ENCODE data around the gene ALK. TPM values are rescaled to one million over a fixed set of nuclear protein-coding genes. Genes with fewer than 3 reads are reported as not detected.

ALK gene
- total RNA-seq, 2 experiments from 2014 or later, result not detected

DNA sequence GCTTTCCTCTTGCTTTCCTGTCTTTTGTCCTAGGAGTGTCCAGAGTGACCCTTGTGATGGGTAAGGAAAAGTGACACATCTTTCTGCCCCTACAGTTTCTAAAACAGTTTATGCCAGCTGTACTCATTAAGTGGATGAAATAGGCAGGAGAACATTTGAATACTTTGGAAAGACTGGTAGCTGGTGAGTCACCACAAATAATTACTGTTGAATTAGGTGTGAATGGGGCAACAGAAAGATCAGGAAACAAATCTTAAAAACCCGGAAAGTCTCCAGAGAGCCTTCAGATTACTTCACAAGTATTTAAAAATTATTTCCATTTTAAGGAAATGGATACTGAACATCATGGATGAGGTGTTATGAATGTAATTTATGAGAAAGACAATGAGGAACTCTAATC is 527.7 kb downstream of the ALK start:
- no peaks in the 10 kb centered on the region for H3K9me3 Mint-ChIP-seq
- H3K27ac Mint-ChIP-seq, result no peak overlapping the region
- peaks cover 9% of the 10 kb centered on the region for H3K27me3 Mint-ChIP-seq
- no peaks in the 10 kb centered on the region for H3K4me1 Mint-ChIP-seq
- no peaks in the 10 kb centered on the region for H3K36me3 Mint-ChIP-seq
- DNase-seq, result no peak
- no peak overlapping the region for H3K4me3 Mint-ChIP-seq
- POLR2A ChIA-PET, result no interaction called here
- no peak for ATAC-seq (ENCODE audit: low read depth)

GRCh38 chr2:29392774-29393173 is 528.6 kb downstream of the ALK start:
- DNase-seq, result no peak
- Mint-ChIP-seq H3K4me1 (no peaks in the 10 kb centered on the region), H3K9me3 (no peaks in the 10 kb centered on the region), H3K4me3 (no peak overlapping the region), H3K36me3 (no peaks in the 10 kb centered on the region), H3K27me3 (peaks cover 17% of the 10 kb centered on the region), H3K27ac (no peak overlapping the region)
- POLR2A ChIA-PET, result no interaction called here
- ATAC-seq (ENCODE audit: low read depth), result no peak

- H3K36me3 Mint-ChIP-seq, result no peaks in the 10 kb centered on the region
Measured at GRCh38 chr2:29390136-29390535, 531.2 kb downstream of the ALK start.

GRCh38 chr2:29389686-29390085 is 531.7 kb downstream of the ALK start:
- no peak for ATAC-seq (ENCODE audit: low read depth)
- Mint-ChIP-seq H3K27ac (no peak overlapping the region), H3K36me3 (no peaks in the 10 kb centered on the region), H3K4me3 (no peak overlapping the region), H3K27me3 (peaks cover 25% of the 10 kb centered on the region), H3K4me1 (no peaks in the 10 kb centered on the region), H3K9me3 (no peaks in the 10 kb centered on the region)
- DNase-seq, result no peak
- POLR2A ChIA-PET, result no interaction called here

More at GRCh38 chr2:29390136-29390535, 531.2 kb downstream of the ALK start:
- no peak for ATAC-seq (ENCODE audit: low read depth)
- Mint-ChIP-seq H3K27ac (no peak overlapping the region), H3K27me3 (peaks cover 25% of the 10 kb centered on the region), H3K4me3 (no peak overlapping the region), H3K4me1 (no peaks in the 10 kb centered on the region), H3K9me3 (no peaks in the 10 kb centered on the region)
- POLR2A ChIA-PET, result no interaction called here
- DNase-seq, result no peak

- no peaks in the 10 kb centered on the region for H3K36me3 Mint-ChIP-seq
- no peak overlapping the region for H3K4me3 Mint-ChIP-seq
- no peaks in the 10 kb centered on the region for H3K4me1 Mint-ChIP-seq
- peaks cover 26% of the 10 kb centered on the region for H3K27me3 Mint-ChIP-seq
- H3K9me3 Mint-ChIP-seq, result no peaks in the 10 kb centered on the region
- ATAC-seq (ENCODE audit: low read depth), result no peak
- DNase-seq, result no peak
- H3K27ac Mint-ChIP-seq, result no peak overlapping the region
- POLR2A ChIA-PET, result no interaction called here
Measured at GRCh38 chr2:29388071-29388470, 533.3 kb downstream of the ALK start.

GRCh38 chr2:29382486-29382885 is 538.9 kb downstream of the ALK start:
- H3K36me3 Mint-ChIP-seq, result no peaks in the 10 kb centered on the region
- no peak overlapping the region for H3K4me3 Mint-ChIP-seq
- ATAC-seq (ENCODE audit: low read depth) (no peak), DNase-seq (no peak)
- POLR2A ChIA-PET, result no interaction called here
- no peak overlapping the region for H3K27ac Mint-ChIP-seq
- H3K4me1 Mint-ChIP-seq, result peaks cover 1% of the 10 kb centered on the region
- H3K27me3 Mint-ChIP-seq, result peaks cover 28% of the 10 kb centered on the region
- H3K9me3 Mint-ChIP-seq, result no peaks in the 10 kb centered on the region

DNA sequence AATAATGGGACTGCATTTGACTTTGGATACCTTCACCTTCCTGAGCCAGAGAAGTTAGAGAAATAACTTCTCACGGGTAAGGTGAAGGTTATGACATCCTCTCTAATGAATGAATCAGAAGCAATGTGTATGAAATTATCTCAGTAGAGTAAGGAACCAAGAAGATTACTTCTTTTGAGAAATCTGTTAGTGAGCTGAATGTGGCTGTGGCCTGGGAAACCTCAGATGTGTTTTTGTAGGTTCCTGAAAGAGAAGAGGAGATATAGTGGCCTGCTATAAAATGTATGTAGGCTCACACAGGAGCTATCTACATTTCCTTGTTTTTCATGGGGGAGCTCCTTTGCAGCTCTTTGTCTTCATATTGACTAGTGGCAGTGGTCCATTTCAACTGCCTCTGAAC is 543.6 kb downstream of the ALK start:
- Mint-ChIP-seq H3K9me3 (no peaks in the 10 kb centered on the region), H3K27me3 (peaks cover 20% of the 10 kb centered on the region), H3K4me3 (no peak overlapping the region), H3K4me1 (peaks cover 1% of the 10 kb centered on the region), H3K36me3 (no peaks in the 10 kb centered on the region), H3K27ac (no peak overlapping the region)
- POLR2A ChIA-PET, result no interaction called here
- no peak for ATAC-seq (ENCODE audit: low read depth)
- DNase-seq, result no peak

DNA sequence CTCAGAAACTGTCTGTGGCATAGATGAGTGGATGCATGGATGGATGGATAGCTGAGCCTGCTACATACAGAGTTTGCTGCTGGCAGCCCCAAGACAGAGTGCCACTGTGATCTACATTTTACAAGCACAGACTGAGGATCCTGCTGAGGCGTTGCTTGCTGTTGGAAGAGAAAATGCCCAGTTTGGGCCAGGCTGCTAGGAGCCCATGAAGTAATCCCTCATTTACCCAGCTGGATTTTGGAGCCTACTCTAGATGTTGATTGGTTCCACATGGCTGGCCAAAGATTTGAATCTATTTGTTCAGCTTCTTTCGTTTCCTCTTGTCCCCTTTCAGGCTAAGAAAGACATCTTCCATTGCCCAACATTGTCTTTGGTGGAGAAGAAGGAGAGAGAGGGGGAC is 544.8 kb downstream of the ALK start:
- Mint-ChIP-seq H3K27ac (no peak overlapping the region), H3K27me3 (peaks cover 18% of the 10 kb centered on the region), H3K36me3 (no peaks in the 10 kb centered on the region), H3K4me1 (peaks cover 1% of the 10 kb centered on the region), H3K9me3 (no peaks in the 10 kb centered on the region), H3K4me3 (no peak overlapping the region)
- DNase-seq (no peak), ATAC-seq (ENCODE audit: low read depth) (no peak)
- POLR2A ChIA-PET, result no interaction called here

DNA sequence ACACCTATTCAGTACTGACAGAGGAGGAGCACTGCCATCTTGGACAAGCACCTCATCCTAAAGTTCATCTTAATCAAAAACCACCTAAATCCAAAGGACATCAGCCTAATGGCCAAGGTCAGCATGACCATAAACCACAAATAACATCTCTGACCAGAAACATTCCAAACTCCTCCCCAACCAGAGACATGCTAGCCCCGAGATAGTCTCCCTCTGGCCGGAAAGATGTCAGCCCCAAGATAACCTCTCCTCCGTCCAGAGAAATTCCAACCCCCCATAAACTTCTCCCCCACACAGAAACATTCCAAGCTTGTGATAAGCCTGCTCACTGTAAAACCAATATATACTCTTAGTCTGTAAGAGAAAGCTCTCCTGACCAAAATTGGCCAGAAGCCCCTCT is 545.5 kb downstream of the ALK start:
- Mint-ChIP-seq H3K4me1 (peaks cover 1% of the 10 kb centered on the region), H3K4me3 (no peak overlapping the region), H3K36me3 (no peaks in the 10 kb centered on the region), H3K27ac (no peak overlapping the region), H3K9me3 (no peaks in the 10 kb centered on the region), H3K27me3 (peaks cover 21% of the 10 kb centered on the region)
- no peak for ATAC-seq (ENCODE audit: low read depth)
- POLR2A ChIA-PET, result no interaction called here
- DNase-seq, result no peak

GRCh38 chr2:29374823-29375222 is 546.6 kb downstream of the ALK start:
- no peak for DNase-seq
- H3K27ac Mint-ChIP-seq, result no peak overlapping the region
- H3K36me3 Mint-ChIP-seq, result no peaks in the 10 kb centered on the region
- H3K4me3 Mint-ChIP-seq, result no peak overlapping the region
- H3K9me3 Mint-ChIP-seq, result no peaks in the 10 kb centered on the region
- POLR2A ChIA-PET, result no interaction called here
- H3K27me3 Mint-ChIP-seq, result peaks cover 21% of the 10 kb centered on the region
- H3K4me1 Mint-ChIP-seq, result no peaks in the 10 kb centered on the region
- no peak for ATAC-seq (ENCODE audit: low read depth)

DNA sequence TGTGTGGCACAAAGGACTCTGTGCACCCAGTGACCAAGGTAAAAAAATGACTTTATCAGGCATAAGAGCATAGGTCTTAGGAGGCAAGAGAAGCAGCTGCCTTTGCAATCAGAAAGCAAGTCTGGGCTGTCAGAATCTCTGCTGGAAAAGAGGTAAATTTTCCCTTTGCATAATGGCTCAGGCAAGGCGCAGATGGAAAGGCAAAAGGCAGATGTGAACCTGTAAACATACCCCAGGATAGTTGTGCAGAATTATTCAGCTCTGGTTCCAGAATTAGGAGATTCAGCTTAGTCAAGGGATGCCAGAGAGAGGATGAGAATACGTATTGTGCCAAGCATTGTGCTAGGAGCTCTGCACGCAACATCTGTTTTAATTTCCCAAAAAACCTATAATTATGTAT is 547.5 kb downstream of the ALK start:
- DNase-seq (no peak), ATAC-seq (ENCODE audit: low read depth) (no peak)
- H3K27ac Mint-ChIP-seq, result no peak overlapping the region
- H3K9me3 Mint-ChIP-seq, result no peaks in the 10 kb centered on the region
- H3K4me1 Mint-ChIP-seq, result no peaks in the 10 kb centered on the region
- no peak overlapping the region for H3K4me3 Mint-ChIP-seq
- no peaks in the 10 kb centered on the region for H3K36me3 Mint-ChIP-seq
- peaks cover 18% of the 10 kb centered on the region for H3K27me3 Mint-ChIP-seq
- POLR2A ChIA-PET, result no interaction called here

DNA sequence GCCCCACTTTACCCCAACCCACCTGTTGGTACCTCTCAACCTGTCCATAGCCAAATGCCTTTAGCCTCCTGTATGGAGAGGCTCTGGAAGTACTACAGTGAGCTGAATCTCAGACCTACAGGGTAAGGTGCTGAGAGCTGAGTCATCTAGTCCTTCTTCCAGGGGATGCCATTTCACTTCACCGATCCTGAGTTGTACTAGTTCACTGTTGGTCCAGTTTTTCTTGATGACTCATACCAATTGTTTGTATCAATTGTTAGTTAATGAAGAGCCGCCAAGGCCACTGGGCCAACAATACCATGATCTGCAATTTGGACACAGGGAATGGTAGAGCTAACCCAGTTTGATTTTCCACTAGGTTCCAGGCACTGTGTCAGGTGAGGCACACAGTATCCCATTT is 549.2 kb downstream of the ALK start:
- no peak overlapping the region for H3K27ac Mint-ChIP-seq
- H3K4me1 Mint-ChIP-seq, result no peaks in the 10 kb centered on the region
- ATAC-seq (ENCODE audit: low read depth) (no peak), DNase-seq (no peak)
- POLR2A ChIA-PET, result no interaction called here
- H3K4me3 Mint-ChIP-seq, result no peak overlapping the region
- H3K36me3 Mint-ChIP-seq, result no peaks in the 10 kb centered on the region
- peaks cover 15% of the 10 kb centered on the region for H3K27me3 Mint-ChIP-seq
- no peaks in the 10 kb centered on the region for H3K9me3 Mint-ChIP-seq

- POLR2A ChIA-PET, result no interaction called here
- Mint-ChIP-seq H3K27ac (no peak overlapping the region), H3K9me3 (no peaks in the 10 kb centered on the region), H3K36me3 (no peaks in the 10 kb centered on the region), H3K4me3 (no peak overlapping the region), H3K27me3 (peaks cover 19% of the 10 kb centered on the region), H3K4me1 (no peaks in the 10 kb centered on the region)
- no peak for ATAC-seq (ENCODE audit: low read depth)
- DNase-seq, result no peak
Measured at GRCh38 chr2:29370581-29371125, 550.7 kb downstream of the ALK start.

DNA sequence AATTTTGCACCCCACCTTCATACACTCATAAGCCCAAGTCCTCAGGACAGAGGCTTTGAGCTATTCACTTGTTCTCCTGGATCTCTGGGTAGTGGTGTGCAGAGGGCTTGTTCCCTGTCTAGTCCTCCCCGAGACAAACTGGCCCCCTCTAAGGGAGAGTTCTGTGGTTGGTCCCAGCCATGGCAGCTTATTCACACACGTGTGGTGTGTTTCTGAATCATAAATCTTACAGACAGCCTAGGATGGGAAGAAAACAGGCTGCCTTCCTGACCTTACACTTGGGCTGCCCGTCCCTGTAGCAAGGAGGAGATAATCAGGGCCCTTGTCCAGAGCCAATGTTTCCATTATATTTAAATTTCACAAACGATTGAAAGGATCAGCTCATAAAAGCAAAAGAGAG is 551.2 kb downstream of the ALK start:
- Mint-ChIP-seq H3K4me3 (no peak overlapping the region), H3K4me1 (no peaks in the 10 kb centered on the region), H3K27me3 (peaks cover 19% of the 10 kb centered on the region), H3K36me3 (no peaks in the 10 kb centered on the region), H3K9me3 (no peaks in the 10 kb centered on the region), H3K27ac (no peak overlapping the region)
- POLR2A ChIA-PET, result no interaction called here
- ATAC-seq (ENCODE audit: low read depth) (no peak), DNase-seq (no peak)

GRCh38 chr2:29368659-29369040 is 552.7 kb downstream of the ALK start:
- H3K36me3 Mint-ChIP-seq, result no peaks in the 10 kb centered on the region
- no peaks in the 10 kb centered on the region for H3K4me1 Mint-ChIP-seq
- no peaks in the 10 kb centered on the region for H3K9me3 Mint-ChIP-seq
- no peak overlapping the region for H3K4me3 Mint-ChIP-seq
- ATAC-seq (ENCODE audit: low read depth) (no peak), DNase-seq (no peak)
- no peak overlapping the region for H3K27ac Mint-ChIP-seq
- peaks cover 17% of the 10 kb centered on the region for H3K27me3 Mint-ChIP-seq
- POLR2A ChIA-PET, result no interaction called here
